GM19455 (cell line): ENCODE measurements around the gene CC2D2B.
"Not testable (repeated sequence)": the region's sequence is repeated elsewhere in the genome, so short reads cannot be mapped to it uniquely, and the experiment has no call there.

Experiments
- ATAC-seq: cut with Tn5 transposase; IDR thresholded peaks from one replicate; pipeline ENCODE4 v1.9.1; 2021; ENCODE audit not compliant: unreplicated experiment

CC2D2B gene, protein sequence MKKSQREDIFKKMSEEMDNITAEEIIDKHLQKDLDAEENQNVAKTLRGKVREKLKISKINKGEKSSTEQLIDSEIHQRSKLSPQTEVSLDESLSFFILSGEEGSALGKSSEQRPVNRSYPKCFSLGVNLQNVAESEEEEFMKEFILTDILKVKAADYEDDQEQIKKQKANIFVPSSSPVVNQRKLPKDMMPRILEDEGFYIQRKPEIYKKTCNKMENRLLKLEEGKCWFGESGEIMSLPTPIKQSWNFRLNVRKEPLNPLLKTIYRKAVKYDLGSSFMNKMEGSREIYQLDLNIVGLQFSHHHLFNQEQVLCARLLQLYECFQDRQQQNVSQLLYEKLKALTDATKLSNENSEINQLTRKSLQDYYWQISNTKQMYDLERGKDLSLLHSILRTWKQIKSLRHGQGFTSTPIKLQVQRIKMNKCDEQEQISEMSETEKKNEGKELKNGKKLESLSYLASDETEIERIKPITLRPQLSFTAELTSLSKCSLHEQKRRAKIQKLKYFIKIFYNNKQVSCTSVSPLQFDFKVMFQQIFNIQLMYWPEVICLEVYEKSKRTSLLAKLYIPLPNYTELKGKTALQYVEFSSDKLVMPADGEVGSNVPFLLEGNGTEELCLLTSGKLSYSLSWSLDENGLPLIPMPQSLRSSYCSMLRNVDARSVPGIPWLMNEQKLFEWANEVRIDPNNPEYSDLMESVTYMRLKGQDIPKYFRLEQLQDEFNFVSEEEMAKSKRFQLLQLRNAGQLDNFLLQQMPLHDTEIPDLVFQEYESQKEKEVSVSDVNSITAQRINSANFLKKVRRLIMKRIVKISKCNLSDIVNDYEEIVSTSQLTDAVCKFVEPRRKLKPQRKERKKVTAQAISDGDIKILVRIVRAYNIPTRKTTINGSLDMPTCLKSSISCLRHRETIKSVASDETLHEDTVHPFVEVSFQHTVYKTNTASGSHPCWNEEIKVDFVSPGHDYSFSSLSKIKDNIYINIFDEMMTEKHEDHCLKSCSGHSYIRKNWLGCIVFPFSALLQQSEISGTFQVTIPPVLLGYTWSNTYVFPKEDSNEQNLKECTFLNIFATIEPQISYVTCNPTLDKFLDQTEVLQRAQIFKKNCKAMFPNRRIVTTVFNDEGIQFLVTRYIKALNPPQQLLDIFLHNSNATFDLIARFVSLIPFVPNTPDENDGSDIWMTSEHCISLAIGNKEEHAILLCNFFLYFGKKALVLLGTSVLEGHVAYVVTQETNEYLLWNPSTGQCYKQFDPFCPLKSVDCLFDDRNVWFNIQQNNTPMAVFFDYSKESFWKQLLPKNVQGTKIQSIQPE (N-terminal part only)

DNA sequence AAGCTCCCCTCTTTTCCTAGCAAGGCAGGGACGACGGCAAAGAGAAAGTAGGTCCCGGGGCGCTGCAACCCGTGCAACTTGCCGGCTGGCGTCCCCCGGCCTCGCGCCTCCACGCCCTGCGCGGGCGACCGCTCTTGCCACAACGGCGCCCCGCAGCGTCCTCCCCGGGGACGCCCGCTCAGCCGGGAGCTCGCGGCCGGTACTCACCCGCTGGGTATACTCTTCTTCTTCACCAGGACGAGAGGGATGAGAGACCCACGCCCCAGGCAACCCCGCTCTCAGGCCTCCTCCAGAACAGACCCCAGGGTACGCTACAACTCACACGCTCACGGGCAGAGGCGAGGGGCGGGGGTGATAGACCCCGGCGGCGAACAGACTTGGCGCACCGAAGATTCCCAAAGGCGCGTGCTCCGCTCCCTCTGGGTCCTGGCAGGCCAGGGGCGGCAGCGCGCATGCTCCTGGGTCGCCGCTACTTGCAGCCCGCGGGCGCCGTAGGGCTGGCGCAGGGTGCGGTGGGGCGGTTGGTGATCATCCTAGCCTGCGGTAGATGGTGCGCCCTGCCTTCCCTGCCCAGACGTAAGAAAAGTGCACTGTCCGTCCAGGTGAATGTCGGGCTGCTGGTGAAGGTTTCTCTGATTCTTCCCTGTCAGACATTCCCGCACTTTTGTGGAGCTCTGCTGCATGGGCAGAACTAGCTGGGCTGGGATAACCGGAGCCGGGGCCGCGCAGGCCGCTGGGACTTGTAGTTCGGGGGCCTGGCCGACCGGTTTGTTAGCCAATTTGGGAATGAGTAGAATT is at the start of gene CC2D2B:
CC2D2B (plus strand) TSS at position 520 of the 798 bp plus-strand sequence. CDS start 3,349 bp downstream, outside the sequence.
- peak; percentile 90 for ATAC-seq

DNA sequence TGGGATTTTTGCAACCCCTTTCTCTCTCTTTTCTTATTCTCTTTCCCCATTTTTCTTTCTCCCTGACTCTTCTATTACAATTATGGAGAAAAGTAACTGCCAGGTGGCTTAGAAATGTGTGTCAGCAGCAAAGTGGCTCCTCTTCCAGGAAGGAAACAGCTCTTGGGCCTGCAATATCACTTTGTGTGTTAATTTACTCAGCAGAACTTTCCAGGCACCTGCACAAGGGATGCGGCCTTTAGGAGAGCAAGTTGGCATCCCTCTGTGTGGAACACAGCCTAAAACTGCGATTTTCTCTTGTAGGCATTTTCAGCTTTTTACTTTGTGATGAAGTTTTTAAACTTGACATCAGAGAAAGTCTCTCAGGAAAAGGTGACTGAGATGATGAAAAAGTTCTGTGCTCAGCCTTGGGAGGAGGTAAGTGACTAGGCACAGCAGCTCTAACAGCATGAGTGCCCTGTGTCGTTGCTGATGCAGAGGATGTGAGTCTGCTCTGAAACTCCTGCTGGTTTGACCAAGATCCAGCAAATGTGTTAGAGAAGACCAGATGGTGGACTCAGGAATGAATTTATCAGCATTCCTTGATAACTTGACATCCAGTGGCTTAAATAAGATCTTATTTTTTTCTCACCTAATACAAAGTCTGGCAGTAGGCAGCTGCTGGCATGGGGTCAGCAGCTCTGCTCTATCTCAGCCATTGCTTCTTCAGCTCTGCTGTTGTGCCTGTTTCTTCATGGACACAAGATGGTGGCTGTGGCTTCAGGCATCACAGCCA is 47.4 kb upstream of the CC2D2B start:
- ATAC-seq = no peak

DNA sequence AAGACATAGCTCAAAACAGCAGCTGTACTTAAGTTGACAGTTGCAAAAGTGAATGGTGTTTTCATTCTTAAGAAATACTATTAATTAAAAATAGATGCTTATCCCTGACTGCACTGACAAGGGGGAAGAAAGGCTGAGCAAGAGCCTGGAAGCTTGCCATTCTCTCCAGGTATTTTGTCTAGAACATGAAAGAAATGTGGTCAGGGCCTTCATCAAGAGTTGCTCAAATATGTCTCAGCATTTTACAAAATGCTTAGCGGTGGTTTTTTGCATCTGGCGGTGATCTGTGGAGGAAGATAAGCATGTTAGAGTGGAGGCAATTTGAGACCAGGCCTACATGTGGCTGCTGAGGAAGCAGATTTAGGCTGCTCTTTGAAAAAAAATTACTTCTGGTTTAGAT is 46.4 kb upstream of the CC2D2B start:
- ATAC-seq = no peak

DNA sequence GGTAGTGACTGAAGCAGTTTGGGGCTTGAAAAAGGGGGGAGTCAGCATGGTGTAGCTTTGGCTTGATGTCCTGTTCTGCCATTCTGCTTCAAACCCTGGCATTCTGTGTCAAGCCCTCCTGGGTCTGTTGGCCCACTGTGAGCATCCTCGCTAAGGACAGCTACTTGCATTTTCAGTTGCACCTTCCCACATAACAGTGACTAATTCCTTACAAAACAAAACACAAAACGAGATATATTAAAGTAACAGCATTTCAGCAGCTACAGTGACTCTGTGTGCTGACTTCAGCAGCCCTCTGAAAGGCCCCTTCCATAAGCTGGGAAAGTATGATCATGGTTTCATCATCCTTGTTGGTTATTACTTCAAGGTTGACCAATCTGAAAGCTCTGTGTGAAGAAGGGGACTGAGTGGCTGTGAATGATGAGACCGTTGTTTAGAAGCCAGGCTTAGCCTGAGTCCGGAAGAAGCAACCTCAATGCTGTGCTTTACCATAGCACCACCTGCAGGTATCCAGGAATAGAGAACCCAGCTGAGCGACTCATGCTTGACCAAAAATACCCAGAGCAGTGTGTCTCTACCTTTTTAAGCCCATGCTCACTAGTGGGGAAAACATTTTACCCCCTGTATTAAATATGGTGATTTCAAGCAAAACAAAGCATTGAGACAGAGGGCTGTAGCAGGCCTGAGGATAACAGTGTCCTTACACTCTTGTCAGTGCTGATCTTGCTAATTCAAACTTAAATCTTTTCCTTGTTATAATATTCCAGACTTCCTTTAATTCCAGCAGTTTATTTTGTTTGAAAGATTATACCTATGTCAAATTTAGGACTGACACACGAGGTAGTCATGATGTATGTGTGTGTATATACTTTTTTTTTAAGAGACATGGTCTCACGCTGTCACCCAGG is 42.6 kb upstream of the CC2D2B start:
- ATAC-seq = peak; percentile 95

DNA sequence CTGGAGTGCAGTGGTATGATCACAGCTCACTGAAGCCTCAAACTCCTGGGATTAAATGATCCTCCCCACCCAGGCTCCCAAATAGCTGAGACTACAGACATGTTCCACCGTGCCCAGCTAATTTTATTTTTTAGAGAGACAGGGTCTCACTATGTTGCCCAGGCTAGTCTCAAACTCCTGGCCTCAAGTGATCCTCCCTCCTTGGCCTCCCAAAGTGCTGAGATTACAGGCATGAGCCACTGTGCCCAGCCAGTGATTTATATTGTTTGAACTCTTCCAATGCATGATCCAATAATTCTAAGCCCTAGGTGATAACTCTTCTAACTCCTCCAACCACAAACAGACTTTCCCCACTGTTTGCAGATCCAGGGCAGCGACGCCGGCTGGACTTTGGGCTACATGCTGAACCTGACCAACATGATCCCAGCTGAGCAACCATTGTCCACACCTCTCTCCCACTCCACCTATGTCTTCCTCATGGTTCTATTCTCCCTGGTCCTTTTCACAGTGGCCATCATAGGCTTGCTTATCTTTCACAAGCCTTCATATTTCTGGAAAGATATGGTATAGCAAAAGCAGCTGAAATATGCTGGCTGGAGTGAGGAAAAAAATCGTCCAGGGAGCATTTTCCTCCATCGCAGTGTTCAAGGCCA is 41.8 kb upstream of the CC2D2B start:
- no peak for ATAC-seq

DNA sequence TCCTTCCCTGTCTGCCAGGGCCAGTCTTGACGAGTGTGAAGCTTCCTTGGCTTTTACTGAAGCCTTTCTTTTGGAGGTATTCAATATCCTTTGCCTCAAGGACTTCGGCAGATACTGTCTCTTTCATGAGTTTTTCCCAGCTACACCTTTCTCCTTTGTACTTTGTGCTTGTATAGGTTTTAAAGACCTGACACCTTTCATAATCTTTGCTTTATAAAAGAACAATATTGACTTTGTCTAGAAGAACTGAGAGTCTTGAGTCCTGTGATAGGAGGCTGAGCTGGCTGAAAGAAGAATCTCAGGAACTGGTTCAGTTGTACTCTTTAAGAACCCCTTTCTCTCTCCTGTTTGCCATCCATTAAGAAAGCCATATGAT is 41.3 kb upstream of the CC2D2B start:
- ATAC-seq = no peak

DNA sequence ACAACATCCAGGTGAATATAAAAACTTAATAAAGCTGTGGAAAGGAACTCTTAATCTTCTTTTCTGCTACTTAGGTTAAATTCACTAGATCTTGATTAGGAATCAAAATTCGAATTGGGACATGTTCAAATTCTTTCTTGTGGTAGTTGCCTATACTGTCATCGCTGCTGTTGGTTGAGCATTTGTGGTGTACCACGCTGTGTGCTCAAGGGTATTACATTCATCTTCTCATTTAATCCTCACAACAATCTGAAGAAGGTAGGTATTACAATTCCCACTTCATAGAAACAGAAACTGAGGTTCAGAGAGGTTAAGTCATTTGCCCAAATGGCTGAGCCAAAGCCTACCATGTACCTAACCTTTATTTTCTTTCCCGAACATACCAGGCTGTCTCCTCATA is 39.9 kb upstream of the CC2D2B start:
- ATAC-seq = no peak

DNA sequence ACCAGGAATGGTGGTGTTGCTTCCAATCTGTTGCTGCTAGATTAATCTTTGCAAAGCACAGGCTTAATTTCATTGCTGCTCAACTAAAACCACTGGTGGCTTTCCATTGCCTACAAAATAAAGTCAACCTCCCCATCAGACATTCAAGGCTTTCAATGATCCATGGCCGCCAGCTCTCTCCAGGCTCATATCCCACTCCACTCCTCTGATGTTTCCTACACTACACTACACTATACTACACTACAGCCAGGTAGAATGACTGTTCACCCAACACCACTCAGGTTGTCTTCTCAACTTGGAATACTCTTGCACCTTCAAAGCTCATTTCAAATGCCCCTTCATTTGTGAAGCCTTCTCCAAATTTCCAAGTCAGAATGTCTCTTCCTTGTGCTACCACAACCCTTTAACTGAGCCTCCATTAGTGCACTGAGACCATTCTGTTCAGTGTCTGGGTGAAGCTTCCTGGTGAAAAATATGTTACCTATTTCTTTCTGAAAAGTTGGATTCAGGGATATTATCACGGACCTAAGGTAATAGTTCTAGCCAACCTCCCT is 35.5 kb upstream of the CC2D2B start:
- no peak for ATAC-seq

DNA sequence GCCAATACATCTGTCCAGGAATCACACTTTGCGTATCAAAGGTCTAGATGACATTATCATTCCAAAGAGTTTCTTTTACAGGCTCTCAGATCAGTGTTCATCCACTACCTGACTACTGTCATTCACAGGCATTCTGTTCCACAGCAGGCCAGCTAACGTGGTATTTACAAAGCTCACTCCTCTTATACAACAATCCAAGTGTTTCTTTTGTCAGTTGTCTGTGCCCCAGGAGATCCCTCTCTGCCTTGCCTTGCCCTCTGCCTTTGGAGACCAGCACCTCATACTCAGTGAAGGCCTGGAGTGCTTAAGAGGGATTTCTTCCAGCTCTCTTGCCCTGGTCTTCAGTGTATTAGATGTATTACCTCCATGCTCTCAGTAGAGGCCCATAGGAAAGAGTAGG is 34.6 kb upstream of the CC2D2B start:
- ATAC-seq = no peak

DNA sequence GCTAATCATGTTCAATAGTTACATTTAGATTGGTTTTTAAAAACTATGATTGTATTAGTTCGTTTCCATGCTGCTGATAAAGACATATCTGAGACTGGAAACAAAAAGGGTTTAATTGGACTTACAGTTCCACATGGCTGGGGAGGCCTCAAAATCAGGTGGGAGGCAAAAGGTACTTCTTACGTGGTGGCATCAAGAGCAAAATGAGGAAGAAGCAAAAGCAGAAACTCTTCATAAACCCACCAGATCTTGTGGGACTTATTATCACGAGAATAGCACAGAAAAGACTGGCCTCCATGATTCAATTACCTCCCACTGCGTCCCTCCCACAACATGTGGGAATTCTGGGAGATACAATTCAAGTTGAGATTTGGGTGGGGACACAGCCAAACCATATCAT is 34.1 kb upstream of the CC2D2B start:
- ATAC-seq = no peak

DNA sequence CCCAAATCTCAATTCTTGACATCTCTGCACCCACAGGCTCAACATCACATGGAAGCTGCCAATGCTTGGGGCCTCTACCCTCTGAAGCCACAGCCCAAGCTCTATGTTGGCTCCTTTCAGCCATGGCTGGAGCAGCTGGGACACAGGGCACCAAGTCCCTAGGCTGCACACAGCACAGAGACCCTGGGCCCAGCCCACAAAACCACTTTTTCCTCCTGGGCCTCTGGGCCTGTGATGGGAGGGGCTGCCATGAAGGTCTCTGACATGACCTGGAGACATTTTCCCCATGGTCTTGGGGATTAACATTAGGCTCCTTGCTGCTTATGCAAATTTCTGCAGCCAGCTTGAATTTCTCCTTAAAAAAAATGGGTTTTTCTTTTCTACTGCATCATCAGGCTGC is 33.0 kb upstream of the CC2D2B start:
- not testable (repeated sequence) for ATAC-seq

DNA sequence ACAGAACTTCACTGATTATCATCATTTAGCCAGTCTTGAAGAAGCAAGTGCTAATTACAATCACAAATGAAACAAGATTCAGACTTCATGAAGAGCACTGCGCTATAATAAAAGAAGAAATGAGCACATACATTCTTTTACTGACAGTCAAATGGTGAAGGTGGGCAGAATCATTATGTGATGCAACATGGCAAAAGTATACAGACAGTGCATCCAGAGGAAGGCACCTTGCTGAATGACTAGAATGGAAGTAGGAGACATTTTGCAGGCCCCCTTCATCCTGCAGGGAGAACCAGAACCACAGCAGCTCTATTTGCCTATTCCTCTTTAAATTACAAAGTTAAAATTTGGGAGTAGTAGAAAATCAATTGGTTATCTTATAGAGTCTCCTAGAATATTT is 31.0 kb upstream of the CC2D2B start:
- ATAC-seq = no peak

DNA sequence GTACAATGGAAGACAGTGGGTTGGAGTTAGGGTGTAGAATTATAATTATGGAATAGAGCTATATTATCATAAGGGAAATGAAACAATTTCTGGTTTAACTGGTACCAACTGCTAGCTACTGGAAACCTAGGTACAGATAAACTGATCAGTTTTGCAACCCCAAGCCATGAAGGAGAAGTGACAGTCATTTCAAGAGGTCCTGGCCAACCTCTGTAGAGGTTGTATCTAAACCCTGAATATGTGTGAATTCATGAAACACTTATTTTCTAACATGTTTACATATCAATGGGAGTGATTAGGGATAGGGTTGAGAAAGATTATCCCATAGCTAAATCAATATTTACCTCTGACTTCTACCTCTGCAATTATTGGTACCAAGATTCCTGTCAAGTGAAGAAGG is 29.9 kb upstream of the CC2D2B start:
- no peak for ATAC-seq

DNA sequence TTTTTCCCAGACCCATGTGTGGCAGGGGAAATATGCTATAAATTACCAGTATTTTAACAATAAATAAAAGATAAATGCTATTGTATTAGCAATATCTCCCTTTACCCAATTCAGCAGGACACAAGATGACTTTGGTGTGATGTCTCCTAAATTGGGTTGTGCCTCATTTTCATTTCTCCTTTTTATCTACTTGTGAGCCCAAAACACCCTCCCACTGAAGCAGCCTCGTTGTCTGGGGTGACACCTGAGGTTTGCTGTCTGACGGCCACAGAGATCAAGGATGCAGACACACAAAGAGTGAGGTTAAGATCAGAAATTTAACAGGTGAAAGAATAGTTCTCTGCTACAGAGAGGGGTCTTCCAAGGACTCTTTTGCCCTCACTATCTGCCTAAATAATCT is 27.1 kb upstream of the CC2D2B start:
- ATAC-seq = no peak

DNA sequence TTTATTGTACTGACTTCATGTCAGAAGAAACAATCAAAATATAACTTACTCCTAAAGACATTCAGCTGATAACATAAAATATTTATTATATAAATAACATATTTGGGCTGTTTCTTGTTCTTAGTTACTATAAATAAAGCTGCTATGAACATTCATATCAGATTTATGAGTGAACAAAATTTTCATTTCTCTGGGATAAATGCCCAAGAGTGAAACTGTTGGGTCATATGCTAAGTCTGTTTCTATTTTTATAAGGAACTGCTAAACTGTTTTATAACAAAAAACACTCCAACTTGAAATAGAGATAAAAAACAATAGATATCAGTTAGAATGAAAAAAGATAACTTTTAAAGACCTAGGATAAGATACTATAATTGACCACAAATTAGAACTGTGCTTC is 26.5 kb upstream of the CC2D2B start:
- no peak for ATAC-seq

DNA sequence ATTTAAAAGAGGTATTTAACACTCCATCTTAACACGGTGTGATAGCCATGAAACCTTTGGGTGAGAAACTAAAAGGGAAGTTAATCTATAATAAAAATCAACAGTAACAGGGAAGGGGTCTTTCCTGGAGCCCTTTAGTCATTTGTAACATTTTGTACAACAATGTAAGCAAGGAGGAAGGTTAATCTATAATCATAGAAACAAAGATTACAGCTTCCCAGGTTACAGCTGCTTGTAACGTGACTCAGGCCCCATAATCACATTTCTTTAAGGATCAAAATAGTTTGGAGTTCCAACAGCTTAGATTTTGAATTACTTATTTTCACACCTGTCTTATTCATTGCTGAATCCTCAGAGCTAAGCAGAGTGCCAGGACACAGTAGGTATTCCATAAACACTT is 17.9 kb upstream of the CC2D2B start:
- no peak for ATAC-seq

DNA sequence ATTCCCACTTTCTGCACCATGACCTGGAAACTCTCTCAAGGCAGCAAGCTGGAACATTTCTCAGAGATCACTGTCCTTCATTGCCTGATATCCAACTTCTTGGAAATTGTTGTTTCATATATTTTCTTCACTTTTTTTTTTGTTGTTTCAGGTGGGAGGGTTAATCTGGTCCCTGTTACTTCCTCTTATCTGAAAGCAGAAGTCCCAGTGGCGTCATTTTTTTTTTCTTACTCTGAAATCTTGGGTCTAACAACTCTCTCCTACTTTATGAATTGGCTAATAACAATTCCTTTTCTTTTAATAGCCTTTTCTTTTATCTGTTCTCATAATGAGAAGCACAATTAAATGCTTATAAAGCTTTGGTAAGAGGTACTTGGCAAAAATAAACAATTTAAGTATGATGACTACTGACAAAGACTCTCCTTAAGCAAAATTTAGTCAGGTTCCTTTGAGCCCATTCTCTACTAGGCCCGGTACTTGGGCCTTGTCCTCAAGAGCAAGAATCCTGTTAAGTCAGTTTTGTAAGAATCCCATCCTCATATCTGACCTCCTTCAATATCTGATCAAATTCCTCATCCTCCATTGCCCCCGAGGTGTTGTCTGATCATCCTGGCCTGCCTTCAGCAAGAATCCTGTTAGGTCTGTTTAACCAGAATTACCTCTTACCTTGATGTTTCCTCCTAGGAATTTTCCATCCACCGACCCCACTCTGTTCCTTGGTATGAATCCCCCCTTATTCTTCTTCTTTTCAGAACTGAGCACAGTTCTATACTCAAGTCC is 11.5 kb upstream of the CC2D2B start:
- no peak for ATAC-seq
